Activated naive CD8-positive, alpha-beta T cell treated with anti-CD3 and anti-CD28 coated beads, Interleukin-2, amount 50 U/mL, for 24 hours (primary cell): ENCODE measurements around the gene TM4SF20.

Source experiments
- ATAC-seq: fragments of 150-1000 bp; cut with Tn5 transposase; one replicate; pipeline ENCODE4 v1.10.0; 2021
- DNase-seq: peaks from one replicate; pipeline ENCODE4 v3.0.0; 2021
- H3K27ac Mint-ChIP-seq: one replicate; pipeline ENCODE4 v1.8.0; 2021; ENCODE audit warnings: mild to moderate bottlenecking, mixed read lengths
- H3K27me3 Mint-ChIP-seq: one replicate; pipeline ENCODE4 v1.8.0; 2021; ENCODE audit warnings: mixed read lengths
- H3K36me3 Mint-ChIP-seq: one replicate; pipeline ENCODE4 v1.8.0; 2021; ENCODE audit warnings: low read depth, mixed read lengths
- H3K4me1 Mint-ChIP-seq: one replicate; pipeline ENCODE4 v1.8.0; 2021; ENCODE audit warnings: mixed read lengths
- H3K4me3 Mint-ChIP-seq: one replicate; pipeline ENCODE4 v1.8.0; 2021; ENCODE audit warnings: mild to moderate bottlenecking, moderate library complexity, mixed read lengths
- H3K9me3 Mint-ChIP-seq: one replicate; pipeline ENCODE4 v1.8.0; 2021; ENCODE audit warnings: mixed read lengths

Gene TM4SF20

GRCh38 chr2:227406177-227407031, 27.3 kb upstream of the TM4SF20 start:
- Mint-ChIP-seq H3K9me3 (no peaks in the 10 kb centered on the region), H3K4me1 (peaks cover 72% of the 10 kb centered on the region), H3K27ac (peak overlapping the region; percentile 8), H3K36me3 (no peaks in the 10 kb centered on the region), H3K4me3 (no peak overlapping the region), H3K27me3 (no peaks in the 10 kb centered on the region)
- ATAC-seq (no peak), DNase-seq (no peak)

GRCh38 chr2:227404585-227405271, 25.6 kb upstream of the TM4SF20 start:
- DNase-seq (no peak), ATAC-seq (no peak)
- Mint-ChIP-seq H3K4me1 (peaks cover 58% of the 10 kb centered on the region), H3K36me3 (no peaks in the 10 kb centered on the region), H3K27me3 (peaks cover 2% of the 10 kb centered on the region), H3K9me3 (no peaks in the 10 kb centered on the region), H3K27ac (no peak overlapping the region), H3K4me3 (no peak overlapping the region)

- Mint-ChIP-seq H3K4me1 (peaks cover 55% of the 10 kb centered on the region), H3K9me3 (no peaks in the 10 kb centered on the region)
Measured at GRCh38 chr2:227402959-227403358, 23.9 kb upstream of the TM4SF20 start.

GRCh38 chr2:227402321-227402720, 23.2 kb upstream of the TM4SF20 start:
- no peak overlapping the region for H3K4me3 Mint-ChIP-seq
- no peak for ATAC-seq
- no peaks in the 10 kb centered on the region for H3K36me3 Mint-ChIP-seq
- no peak overlapping the region for H3K27ac Mint-ChIP-seq
- H3K4me1 Mint-ChIP-seq, result peaks cover 55% of the 10 kb centered on the region
- H3K9me3 Mint-ChIP-seq, result no peaks in the 10 kb centered on the region
- peaks cover 2% of the 10 kb centered on the region for H3K27me3 Mint-ChIP-seq
- DNase-seq, result no peak

More at GRCh38 chr2:227402959-227403358, 23.9 kb upstream of the TM4SF20 start:
- no peak for DNase-seq
- peak; percentile 37 for ATAC-seq
- Mint-ChIP-seq H3K36me3 (no peaks in the 10 kb centered on the region), H3K27me3 (peaks cover 2% of the 10 kb centered on the region), H3K4me3 (no peak overlapping the region), H3K27ac (no peak overlapping the region)

GRCh38 chr2:227401550-227401949, 22.4 kb upstream of the TM4SF20 start:
- Mint-ChIP-seq H3K4me1 (peaks cover 47% of the 10 kb centered on the region), H3K36me3 (no peaks in the 10 kb centered on the region), H3K27ac (no peak overlapping the region), H3K4me3 (no peak overlapping the region), H3K9me3 (no peaks in the 10 kb centered on the region), H3K27me3 (peaks cover 2% of the 10 kb centered on the region)
- DNase-seq, result no peak
- ATAC-seq, result no peak

- no peak for DNase-seq
- no peaks in the 10 kb centered on the region for H3K36me3 Mint-ChIP-seq
- no peak for ATAC-seq
- peaks cover 28% of the 10 kb centered on the region for H3K4me1 Mint-ChIP-seq
- H3K9me3 Mint-ChIP-seq, result no peaks in the 10 kb centered on the region
- H3K4me3 Mint-ChIP-seq, result no peak overlapping the region
- H3K27ac Mint-ChIP-seq, result no peak overlapping the region
- peaks cover 2% of the 10 kb centered on the region for H3K27me3 Mint-ChIP-seq
Measured at GRCh38 chr2:227398684-227399670, 19.9 kb upstream of the TM4SF20 start.

GRCh38 chr2:227397562-227397961, 18.5 kb upstream of the TM4SF20 start:
- Mint-ChIP-seq H3K9me3 (no peaks in the 10 kb centered on the region), H3K4me1 (peaks cover 19% of the 10 kb centered on the region), H3K27me3 (peaks cover 2% of the 10 kb centered on the region), H3K36me3 (no peaks in the 10 kb centered on the region), H3K27ac (no peak overlapping the region), H3K4me3 (no peak overlapping the region)
- ATAC-seq, result peak; percentile 36
- no peak for DNase-seq

GRCh38 chr2:227395556-227395955, 16.4 kb upstream of the TM4SF20 start:
- Mint-ChIP-seq H3K4me3 (no peak overlapping the region), H3K27ac (no peak overlapping the region), H3K4me1 (peaks cover 10% of the 10 kb centered on the region), H3K9me3 (no peaks in the 10 kb centered on the region), H3K27me3 (no peaks in the 10 kb centered on the region), H3K36me3 (no peaks in the 10 kb centered on the region)
- ATAC-seq (no peak), DNase-seq (no peak)

GRCh38 chr2:227394401-227394800, 15.3 kb upstream of the TM4SF20 start:
- H3K4me3 Mint-ChIP-seq, result no peak overlapping the region
- DNase-seq, result no peak
- H3K27ac Mint-ChIP-seq, result no peak overlapping the region
- H3K27me3 Mint-ChIP-seq, result no peaks in the 10 kb centered on the region
- H3K9me3 Mint-ChIP-seq, result no peaks in the 10 kb centered on the region
- no peaks in the 10 kb centered on the region for H3K36me3 Mint-ChIP-seq
- H3K4me1 Mint-ChIP-seq, result peaks cover 10% of the 10 kb centered on the region
- no peak for ATAC-seq

GRCh38 chr2:227390468-227391256, 11.6 kb upstream of the TM4SF20 start:
- no peak overlapping the region for H3K4me3 Mint-ChIP-seq
- peaks cover 2% of the 10 kb centered on the region for H3K27me3 Mint-ChIP-seq
- no peak for DNase-seq
- peaks cover 10% of the 10 kb centered on the region for H3K4me1 Mint-ChIP-seq
- H3K9me3 Mint-ChIP-seq, result no peaks in the 10 kb centered on the region
- no peak overlapping the region for H3K27ac Mint-ChIP-seq
- no peaks in the 10 kb centered on the region for H3K36me3 Mint-ChIP-seq
- no peak for ATAC-seq

GRCh38 chr2:227389661-227390060, 10.6 kb upstream of the TM4SF20 start:
- H3K4me3 Mint-ChIP-seq, result no peak overlapping the region
- no peaks in the 10 kb centered on the region for H3K9me3 Mint-ChIP-seq
- ATAC-seq (no peak), DNase-seq (no peak)
- H3K27ac Mint-ChIP-seq, result no peak overlapping the region
- H3K27me3 Mint-ChIP-seq, result peaks cover 2% of the 10 kb centered on the region
- peaks cover 10% of the 10 kb centered on the region for H3K4me1 Mint-ChIP-seq
- H3K36me3 Mint-ChIP-seq, result no peaks in the 10 kb centered on the region

- DNase-seq (no peak), ATAC-seq (no peak)
- H3K36me3 Mint-ChIP-seq, result no peaks in the 10 kb centered on the region
- H3K27me3 Mint-ChIP-seq, result peaks cover 2% of the 10 kb centered on the region
- no peak overlapping the region for H3K27ac Mint-ChIP-seq
- peaks cover 10% of the 10 kb centered on the region for H3K4me1 Mint-ChIP-seq
- H3K4me3 Mint-ChIP-seq, result no peak overlapping the region
- H3K9me3 Mint-ChIP-seq, result no peaks in the 10 kb centered on the region
Measured at GRCh38 chr2:227389231-227389630, 10.1 kb upstream of the TM4SF20 start.

- DNase-seq, result no peak
- H3K9me3 Mint-ChIP-seq, result peaks cover 4% of the 10 kb centered on the region
- H3K4me3 Mint-ChIP-seq, result no peak overlapping the region
- ATAC-seq, result no peak
- peaks cover 2% of the 10 kb centered on the region for H3K27me3 Mint-ChIP-seq
- no peak overlapping the region for H3K27ac Mint-ChIP-seq
- H3K36me3 Mint-ChIP-seq, result no peaks in the 10 kb centered on the region
- H3K4me1 Mint-ChIP-seq, result peaks cover 10% of the 10 kb centered on the region
Measured at GRCh38 chr2:227388537-227389011, 9.5 kb upstream of the TM4SF20 start.
